Mononuclear cell (primary cell): ENCODE data around the gene IARS2. TPM values are rescaled to one million over a fixed set of nuclear protein-coding genes. Genes with fewer than 3 reads are reported as not detected.

ENCODE experiments used
- H3K27me3 ChIP-seq: 2 replicates; pipeline ENCODE4 v1.6.0; 2011; ENCODE audit warnings: low read length, control low read depth; ENCODE audit not compliant: insufficient read depth
- H3K4me1 ChIP-seq: 2 replicates; pipeline ENCODE4 v1.5.1; 2011; ENCODE audit warnings: mild to moderate bottlenecking, low read length, control low read depth; ENCODE audit not compliant: insufficient read depth
- H3K4me3 ChIP-seq: 2 replicates; pipeline ENCODE4 v1.5.1; 2011; ENCODE audit warnings: mild to moderate bottlenecking, low read length, moderate library complexity
- H3K9me3 ChIP-seq: 2 replicates; pipeline ENCODE4 v1.5.1; 2011; ENCODE audit warnings: low read depth, mild to moderate bottlenecking, control low read depth, low read length
- total RNA-seq: library from RNA; depleted of rRNA; stranded (reverse); fragments of >200 nt; gene quantifications from one replicate; pipeline ENCODE4 v1.2.3, GENCODE V29; 2012

IARS2 gene
- total RNA-seq, 1 donor: 30.7 TPM

DNA sequence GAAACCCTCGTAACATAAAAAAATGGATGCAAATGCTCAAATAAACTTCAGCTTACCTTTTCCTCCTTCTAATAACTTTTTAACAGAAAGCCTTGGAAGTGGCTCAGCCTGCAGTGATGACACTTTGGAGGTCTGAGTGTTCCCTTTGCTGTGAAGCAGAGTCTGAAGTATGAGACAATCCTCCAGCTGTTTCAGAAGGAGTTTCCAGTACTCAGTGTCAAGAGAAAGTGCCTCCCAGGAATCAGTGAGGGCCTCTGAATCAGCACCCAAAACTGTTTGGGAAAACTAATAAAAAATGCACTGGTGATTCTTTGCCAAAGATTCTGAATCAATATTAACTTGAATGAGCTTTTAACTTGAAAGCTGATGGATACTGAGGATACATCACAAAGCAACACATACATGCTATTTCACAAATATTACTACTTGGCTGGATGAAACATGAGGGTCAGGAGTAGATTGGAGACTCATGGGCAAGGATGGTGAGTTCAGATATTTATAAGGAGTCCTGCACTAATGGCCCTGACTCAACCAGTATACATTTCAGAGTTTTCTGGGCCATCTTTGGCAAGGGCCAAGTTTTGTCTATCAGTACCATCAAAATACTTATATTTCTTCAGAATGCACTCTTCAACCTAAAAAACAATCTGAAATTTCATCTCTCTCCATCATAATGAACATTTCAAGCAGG lies 77.0 kb downstream of the IARS2 start:
- Histone ChIP-seq H3K9me3 (no peaks in the 10 kb centered on the region), H3K4me1 (no peaks in the 10 kb centered on the region), H3K27me3 (no peaks in the 10 kb centered on the region), H3K4me3 (no peak overlapping the region)

DNA sequence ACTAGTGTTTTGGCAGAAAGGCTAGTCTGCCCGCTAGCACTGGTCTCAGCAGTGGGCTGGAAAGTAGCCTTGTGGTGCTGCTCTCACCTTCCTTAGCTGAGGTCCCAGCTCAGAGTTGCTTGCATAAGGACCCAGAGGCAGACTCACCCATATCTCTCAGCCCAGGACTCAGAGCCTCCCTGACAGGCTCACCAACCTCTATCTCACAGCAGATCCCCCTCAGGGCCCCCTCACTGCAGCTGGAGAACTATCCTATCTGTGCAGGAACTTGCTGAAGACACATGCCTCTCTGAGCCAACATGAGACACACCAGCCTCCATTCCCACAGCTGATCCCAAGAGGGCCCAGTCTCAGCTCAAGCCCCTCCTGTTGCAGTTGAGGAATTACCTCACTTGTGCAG lies 82.6 kb downstream of the IARS2 start:
- H3K9me3 ChIP-seq: no peaks in the 10 kb centered on the region
- H3K27me3 ChIP-seq: no peaks in the 10 kb centered on the region
- no peaks in the 10 kb centered on the region for H3K4me1 ChIP-seq
- no peak overlapping the region for H3K4me3 ChIP-seq

GRCh38 chr1:220182111-220182510 lies 88.2 kb downstream of the IARS2 start:
- no peaks in the 10 kb centered on the region for H3K9me3 ChIP-seq
- no peaks in the 10 kb centered on the region for H3K4me1 ChIP-seq
- no peak overlapping the region for H3K4me3 ChIP-seq
- H3K27me3 ChIP-seq: no peaks in the 10 kb centered on the region

GRCh38 chr1:220182656-220183055 lies 88.7 kb downstream of the IARS2 start:
- H3K9me3 ChIP-seq: no peaks in the 10 kb centered on the region
- H3K27me3 ChIP-seq: no peaks in the 10 kb centered on the region
- no peak overlapping the region for H3K4me3 ChIP-seq
- H3K4me1 ChIP-seq: no peaks in the 10 kb centered on the region

- Histone ChIP-seq H3K9me3 (no peaks in the 10 kb centered on the region), H3K4me1 (no peaks in the 10 kb centered on the region), H3K4me3 (no peak overlapping the region), H3K27me3 (no peaks in the 10 kb centered on the region)
Measured at GRCh38 chr1:220184506-220184905, 90.6 kb downstream of the IARS2 start.

DNA sequence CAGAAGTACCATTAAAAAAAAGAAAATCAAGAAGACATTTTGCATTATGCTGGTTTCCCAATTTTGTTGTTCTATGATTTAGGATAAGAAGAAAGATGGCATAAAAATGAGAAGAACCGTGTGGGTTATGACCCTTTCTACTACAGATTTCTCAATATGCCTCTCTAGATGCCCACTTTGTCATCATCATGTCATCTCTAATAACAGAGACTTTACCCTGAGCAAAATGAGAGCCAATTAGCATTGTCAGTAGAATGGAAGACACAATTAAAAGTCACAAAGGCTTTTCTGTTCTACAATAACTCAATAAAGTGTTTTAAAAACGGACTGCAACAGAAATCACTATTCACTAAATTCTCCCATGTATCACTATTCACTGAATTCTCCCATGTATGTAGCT lies 92.8 kb downstream of the IARS2 start:
- Histone ChIP-seq H3K9me3 (no peaks in the 10 kb centered on the region), H3K4me1 (no peaks in the 10 kb centered on the region), H3K4me3 (no peak overlapping the region), H3K27me3 (no peaks in the 10 kb centered on the region)

DNA sequence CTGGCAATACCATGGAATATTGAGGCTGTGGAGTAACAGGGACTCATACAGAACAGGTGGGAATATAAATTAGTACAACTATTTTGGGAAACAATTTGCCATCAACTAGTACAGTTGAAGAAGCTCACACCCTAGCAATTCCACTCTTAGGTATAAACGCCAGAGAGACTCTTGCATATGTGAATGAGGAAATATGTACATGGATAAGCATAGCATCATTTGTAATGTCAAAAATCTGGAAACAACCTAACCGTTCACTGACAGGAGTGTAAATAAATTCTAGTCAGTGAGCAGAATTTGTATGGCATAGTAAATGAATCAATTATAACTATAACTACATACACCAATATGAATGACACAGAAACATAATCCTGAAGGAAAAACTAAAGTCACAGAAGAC lies 94.6 kb downstream of the IARS2 start:
- no peaks in the 10 kb centered on the region for H3K27me3 ChIP-seq
- H3K4me1 ChIP-seq: no peaks in the 10 kb centered on the region
- no peak overlapping the region for H3K4me3 ChIP-seq
- H3K9me3 ChIP-seq: no peaks in the 10 kb centered on the region

DNA sequence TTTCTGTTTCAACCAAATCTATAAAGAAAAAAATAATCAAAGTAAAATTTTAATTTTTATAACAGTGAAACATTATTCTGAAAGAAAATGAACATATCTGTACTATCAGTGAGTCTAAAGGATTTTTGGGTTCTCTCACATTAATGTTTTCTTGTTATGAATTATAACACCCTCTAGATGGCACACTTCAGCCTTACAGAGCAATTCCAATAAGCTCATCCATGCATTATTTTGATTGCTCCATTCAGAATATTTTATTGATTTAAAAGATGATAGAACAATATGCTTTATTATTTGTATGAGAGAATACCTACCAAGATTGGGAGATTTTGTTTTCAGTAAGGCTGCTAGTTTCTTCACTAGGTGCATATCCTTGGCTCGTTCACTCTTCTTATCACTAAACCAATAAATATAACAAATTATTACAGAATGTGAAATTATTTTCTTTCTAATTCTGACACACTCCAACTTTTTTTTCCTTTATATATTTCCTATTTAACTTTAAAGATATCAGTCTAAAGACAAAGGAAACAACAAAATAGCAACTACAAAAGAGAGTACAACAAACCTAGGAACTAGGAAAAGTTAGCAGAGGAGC lies 95.9 kb downstream of the IARS2 start:
- Histone ChIP-seq H3K9me3 (no peaks in the 10 kb centered on the region), H3K4me3 (no peak overlapping the region), H3K4me1 (no peaks in the 10 kb centered on the region), H3K27me3 (no peaks in the 10 kb centered on the region)

DNA sequence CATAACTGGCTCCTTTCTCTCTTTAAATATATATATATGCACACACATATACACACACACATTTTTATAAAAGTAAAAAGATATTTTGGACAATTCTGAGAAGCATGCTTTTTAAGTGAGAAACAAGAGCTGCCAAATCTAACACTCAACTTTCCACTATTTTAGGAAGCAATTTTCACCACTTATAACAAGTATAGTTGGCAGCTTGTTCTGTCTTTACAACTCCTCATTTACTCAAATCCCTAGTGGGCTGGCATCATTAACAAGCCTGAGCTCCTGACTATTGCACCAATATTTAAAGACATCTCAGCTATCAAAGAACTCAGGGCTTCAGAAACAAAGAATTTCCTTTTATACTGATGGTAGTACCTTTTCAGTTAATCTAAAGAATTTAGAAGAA lies 101.8 kb downstream of the IARS2 start:
- Histone ChIP-seq H3K4me3 (no peak overlapping the region), H3K4me1 (no peaks in the 10 kb centered on the region), H3K27me3 (no peaks in the 10 kb centered on the region), H3K9me3 (no peaks in the 10 kb centered on the region)

Other genes starting within 250 kb of the IARS2 start
- gene SLC30A10, start 165.6 kb upstream of the IARS2 start, total RNA-seq: not detected
- gene EPRS1, start 47.6 kb upstream of the IARS2 start, total RNA-seq: 55.9 TPM
- 1.2 TPM for gene BPNT1, start 4.3 kb upstream of the IARS2 start, total RNA-seq
- 26.7 TPM for gene RAB3GAP2, start 178.3 kb downstream of the IARS2 start, total RNA-seq